ENCODE data around the gene CLDN1.

DNA sequence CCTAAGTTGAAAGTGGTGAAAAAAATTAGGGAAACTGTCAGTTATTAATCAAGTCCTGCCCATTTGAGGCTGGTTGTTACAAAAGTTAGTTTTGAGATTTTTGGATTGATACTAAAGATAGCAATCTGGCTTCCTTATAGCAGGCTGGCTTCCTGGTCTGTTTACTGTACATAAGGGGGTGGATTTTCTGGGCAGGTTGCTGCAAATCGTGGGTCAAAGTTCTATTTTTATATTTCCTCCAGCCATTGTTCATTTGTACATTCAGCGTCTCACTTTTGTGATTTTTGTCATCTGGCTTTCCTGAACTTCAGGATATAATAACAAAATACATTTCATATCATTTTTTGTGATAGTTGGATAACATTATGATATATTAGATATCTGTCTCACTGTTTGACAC, 49.5 kb downstream of the CLDN1 start:
- no peak for TF ChIP-seq MYC (IDR thresholded peaks at IDR 0.05; ENCODE audit: low read depth, low read length)
- TF ChIP-seq, protein P1, sequence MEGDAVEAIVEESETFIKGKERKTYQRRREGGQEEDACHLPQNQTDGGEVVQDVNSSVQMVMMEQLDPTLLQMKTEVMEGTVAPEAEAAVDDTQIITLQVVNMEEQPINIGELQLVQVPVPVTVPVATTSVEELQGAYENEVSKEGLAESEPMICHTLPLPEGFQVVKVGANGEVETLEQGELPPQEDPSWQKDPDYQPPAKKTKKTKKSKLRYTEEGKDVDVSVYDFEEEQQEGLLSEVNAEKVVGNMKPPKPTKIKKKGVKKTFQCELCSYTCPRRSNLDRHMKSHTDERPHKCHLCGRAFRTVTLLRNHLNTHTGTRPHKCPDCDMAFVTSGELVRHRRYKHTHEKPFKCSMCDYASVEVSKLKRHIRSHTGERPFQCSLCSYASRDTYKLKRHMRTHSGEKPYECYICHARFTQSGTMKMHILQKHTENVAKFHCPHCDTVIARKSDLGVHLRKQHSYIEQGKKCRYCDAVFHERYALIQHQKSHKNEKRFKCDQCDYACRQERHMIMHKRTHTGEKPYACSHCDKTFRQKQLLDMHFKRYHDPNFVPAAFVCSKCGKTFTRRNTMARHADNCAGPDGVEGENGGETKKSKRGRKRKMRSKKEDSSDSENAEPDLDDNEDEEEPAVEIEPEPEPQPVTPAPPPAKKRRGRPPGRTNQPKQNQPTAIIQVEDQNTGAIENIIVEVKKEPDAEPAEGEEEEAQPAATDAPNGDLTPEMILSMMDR (IDR thresholded peaks at IDR 0.05; ENCODE audit: low read depth, low read length): no peak
- no peak for TF ChIP-seq POLR2A (IDR thresholded peaks at IDR 0.05; ENCODE audit: extremely low read depth, insufficient read length)
